Measurements from ENCODE around the gene NKRF.

DNA sequence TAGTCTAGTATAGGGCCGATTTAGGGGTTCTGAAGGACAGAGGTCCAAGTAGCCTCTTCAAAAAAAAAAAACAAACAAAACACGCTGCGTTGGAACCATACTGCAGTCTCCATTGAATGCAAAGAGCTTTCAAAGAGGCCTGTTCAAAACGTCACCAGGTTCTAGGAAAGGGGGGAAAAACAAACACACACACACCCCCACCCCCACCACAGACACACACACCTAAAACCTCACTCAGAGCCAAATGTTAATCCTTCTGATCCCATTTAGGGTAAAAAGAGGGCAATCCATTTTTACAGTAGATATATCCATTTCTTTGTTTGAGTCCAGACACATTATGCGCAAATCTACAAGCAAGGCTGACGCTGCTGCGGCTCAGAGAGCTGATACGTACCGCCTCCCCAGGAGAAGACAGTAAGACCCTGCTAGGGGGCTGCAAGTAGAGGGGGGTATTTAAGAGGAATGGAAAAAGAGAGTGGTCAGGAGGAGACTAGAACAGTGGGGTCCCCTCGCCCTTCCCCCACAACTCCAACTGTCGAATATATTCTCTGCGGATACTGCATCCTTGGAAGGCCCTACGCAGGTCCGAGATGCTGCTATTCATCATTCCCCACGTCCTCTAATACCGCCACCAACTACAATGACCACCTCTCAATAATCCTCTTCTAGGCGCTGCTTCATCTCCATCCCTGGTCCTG lies 1.3 kb downstream of the NKRF start:
- TF ChIP-seq EZH2 (IDR thresholded peaks at IDR 0.05) (no peak), POLR2AphosphoS5 (IDR thresholded peaks at IDR 0.05; ENCODE audit: borderline replicate concordance, low read depth, low read length) (no peak)
